Measurements from ENCODE around the gene GSTO2. TPM values are rescaled to one million over a fixed set of nuclear protein-coding genes. Genes with fewer than 3 reads are reported as not detected.

The GSTO2 gene
- total RNA-seq, 1 donor = 3.4 TPM

DNA sequence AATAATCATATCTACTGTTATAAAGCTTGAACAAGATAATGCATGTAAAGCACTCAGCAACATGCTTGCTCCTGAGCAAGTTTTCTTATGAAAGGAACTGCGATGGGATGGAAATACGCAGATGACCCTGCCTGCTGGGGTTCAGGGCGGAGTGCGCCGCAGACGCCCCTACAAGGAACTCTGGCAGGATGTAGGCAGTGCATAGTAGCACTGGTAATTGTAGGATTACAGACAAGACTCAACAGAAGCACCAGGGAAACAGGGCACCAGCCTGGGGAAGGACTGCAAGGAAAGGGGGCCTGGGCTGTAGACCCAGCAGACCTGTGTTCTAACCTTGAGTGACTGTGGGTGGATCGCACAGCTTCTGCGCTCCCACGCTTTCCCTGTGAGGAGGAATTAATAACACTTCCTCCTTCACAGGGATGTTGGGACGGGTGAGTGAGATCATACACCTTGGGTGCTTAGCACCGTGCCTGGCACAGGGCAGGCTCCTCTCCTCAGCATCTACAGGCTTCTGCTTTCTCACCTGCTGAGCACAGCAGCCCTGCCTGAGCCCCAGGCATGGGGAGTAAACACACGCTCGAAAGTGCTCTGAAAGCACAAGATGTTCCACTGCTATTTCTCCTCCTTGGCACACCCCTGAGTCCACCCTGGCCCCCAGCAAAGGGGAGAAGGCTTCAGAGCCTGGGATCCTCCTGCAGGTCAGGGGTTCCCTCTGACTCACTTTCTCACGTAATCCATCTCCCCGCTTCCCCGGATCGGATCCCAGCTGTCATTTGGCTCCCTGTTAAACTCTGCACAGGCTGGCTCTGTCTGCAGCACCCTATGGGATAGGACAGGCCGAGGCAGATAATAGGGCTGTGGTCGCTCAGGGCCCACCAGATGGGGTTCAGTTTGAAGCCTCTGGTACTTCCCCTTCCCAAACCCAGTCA, 50.1 kb downstream of the GSTO2 start:
- TF ChIP-seq CTCF (IDR thresholded peaks at IDR 0.05; ENCODE audit: insufficient read depth, low read length) = no peak
- DNase-seq (ENCODE audit: low read depth) = no peak
- H3K4me3 ChIP-seq (ENCODE audit: low read depth, low read length) = no peak overlapping the region

DNA sequence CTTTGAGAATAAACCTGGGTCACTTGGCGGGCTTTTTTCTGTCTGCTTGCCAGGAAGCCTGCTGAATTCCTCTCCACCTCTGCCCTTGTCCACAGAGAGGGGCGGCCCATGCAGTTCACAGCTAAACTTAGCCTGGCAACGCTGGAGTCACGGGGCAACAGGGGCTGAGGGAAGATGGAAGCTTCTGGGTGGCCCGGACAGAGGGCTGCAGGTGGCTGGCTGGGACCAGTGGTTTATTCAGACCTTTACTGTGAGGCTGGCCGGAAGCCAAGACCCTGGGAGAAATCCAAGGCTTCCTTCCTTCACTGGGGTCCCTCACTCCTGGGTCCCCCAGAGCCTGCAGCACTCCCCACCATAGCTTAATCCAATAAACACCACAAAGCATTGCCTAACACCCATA, 52.2 kb downstream of the GSTO2 start:
- no peak for TF ChIP-seq CTCF (IDR thresholded peaks at IDR 0.05; ENCODE audit: insufficient read depth, low read length)
- H3K4me3 ChIP-seq (ENCODE audit: low read depth, low read length) = no peak overlapping the region
- no peak for DNase-seq (ENCODE audit: low read depth)

DNA sequence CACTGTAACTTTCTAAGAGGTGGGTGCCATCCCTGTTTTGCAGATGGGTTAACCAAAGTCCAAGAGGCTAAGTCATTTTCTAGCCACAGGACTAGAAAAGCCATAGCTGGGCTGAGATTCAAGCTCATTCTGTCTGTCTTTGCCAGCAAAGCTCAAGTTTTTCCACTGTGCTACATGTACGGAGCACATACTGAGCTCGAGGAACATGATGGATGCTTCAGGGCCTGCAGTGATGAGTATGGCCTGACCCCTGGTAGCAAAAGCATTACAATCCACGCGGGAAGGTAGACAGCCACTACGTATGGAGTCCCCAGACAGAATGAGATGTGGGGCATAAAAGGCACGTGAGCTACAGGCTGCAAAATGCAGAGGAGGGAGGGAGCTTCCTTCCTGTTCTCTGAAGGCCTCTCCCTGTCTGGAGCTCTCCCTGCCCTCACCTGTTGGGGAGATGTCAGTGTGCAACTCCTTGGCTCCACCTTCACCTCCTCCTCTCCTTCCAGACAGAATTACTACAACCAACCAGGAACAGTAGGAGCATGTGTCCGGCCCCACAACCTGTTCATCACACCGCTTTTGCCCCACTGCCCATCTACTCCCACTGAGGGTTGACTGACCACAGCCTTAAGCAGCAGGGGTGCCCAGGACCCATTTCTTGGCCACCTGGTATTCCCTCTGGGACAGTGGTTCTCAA, 52.9 kb downstream of the GSTO2 start:
- no peak overlapping the region for H3K4me3 ChIP-seq (ENCODE audit: low read depth, low read length)
- no peak for TF ChIP-seq CTCF (IDR thresholded peaks at IDR 0.05; ENCODE audit: insufficient read depth, low read length)
- no peak for DNase-seq (ENCODE audit: low read depth)

DNA sequence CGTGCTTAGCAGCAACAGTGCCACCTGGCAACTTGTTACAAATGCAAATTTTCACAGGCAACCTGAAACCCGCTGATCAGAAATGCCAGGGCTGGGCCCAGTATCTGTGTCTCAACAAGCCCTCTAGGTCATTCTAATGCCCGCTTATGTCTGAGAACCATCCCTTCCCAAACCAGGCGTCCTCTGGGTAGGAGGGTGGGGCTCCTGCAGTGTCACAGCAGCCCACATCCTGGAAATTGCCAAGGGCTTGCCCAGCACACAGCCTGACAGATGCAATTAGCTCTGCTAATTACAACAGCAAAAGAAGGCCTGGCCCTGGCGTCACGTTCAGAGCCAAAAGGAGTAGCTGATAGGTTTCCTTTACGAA, 53.4 kb downstream of the GSTO2 start:
- DNase-seq (ENCODE audit: low read depth) = no peak
- no peak for TF ChIP-seq CTCF (IDR thresholded peaks at IDR 0.05; ENCODE audit: insufficient read depth, low read length)
- H3K4me3 ChIP-seq (ENCODE audit: low read depth, low read length) = no peak overlapping the region

- TF ChIP-seq CTCF (IDR thresholded peaks at IDR 0.05; ENCODE audit: insufficient read depth, low read length) = no peak
- no peak for DNase-seq (ENCODE audit: low read depth)
- H3K4me3 ChIP-seq (ENCODE audit: low read depth, low read length) = no peak overlapping the region
Observed at GRCh38 chr10:104323085-104323484, 54.1 kb downstream of the GSTO2 start.

DNA sequence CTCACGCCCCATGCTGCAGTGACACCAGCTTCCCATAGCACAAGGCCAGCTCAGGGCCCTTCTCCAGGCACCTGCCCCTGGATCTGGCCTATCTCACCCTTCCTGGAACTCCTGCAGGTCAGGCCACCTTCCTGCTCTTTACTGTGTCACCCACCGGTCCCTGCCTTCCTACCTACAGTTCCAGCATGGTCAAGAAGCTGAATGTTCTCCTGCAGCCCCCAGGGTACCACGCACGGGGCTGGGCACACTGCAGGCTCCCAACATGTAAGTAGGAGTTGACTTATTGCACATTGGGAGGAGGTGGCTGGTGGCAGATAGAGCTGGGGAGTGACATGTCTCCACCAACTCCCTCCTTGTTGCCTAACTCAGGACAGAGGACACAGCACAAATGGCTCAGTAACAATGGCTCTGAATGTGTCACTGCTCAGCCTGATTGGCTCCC, 54.8 kb downstream of the GSTO2 start:
- DNase-seq (ENCODE audit: low read depth) = no peak
- H3K4me3 ChIP-seq (ENCODE audit: low read depth, low read length) = no peak overlapping the region
- no peak for TF ChIP-seq CTCF (IDR thresholded peaks at IDR 0.05; ENCODE audit: insufficient read depth, low read length)
